Stimulated activated CD4-positive, alpha-beta T cell treated with anti-CD3 and anti-CD28 coated beads, Interleukin-2, amount 100 ng/mL, for 48 hours (primary cell): ENCODE results near the gene ZBTB20.

Experiments
- DNase-seq, 2 donors: peaks; one replicate each; pipeline ENCODE4 v3.0.0-alpha.2; 2020

ZBTB20 gene

DNA sequence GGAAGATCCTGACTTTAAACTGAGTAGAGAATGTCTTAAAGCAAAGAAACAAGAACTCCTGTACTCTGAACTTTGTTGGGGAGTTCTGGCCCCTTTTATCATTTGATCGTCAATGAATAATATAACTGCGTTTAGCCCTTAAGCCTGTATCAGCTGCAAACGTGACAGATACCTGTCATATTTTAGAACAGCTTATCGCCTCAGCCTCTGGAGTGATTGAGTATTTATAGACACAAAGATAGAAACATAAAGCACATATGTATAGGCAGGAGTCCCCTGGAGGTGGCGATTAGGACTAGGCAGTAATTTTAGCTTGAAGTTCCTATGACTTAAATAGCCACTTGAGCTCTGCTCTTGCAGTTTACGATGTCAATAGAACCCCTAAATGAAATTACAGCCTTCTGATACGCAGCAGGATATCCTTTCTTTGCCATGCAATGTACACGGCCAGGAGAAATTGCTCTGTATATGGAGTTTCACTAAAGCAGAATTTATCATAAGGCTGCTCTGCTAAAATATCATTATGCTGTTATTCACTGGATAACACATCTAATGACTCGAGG is 531.5 kb downstream of the ZBTB20 start:
- DNase-seq = no peak

DNA sequence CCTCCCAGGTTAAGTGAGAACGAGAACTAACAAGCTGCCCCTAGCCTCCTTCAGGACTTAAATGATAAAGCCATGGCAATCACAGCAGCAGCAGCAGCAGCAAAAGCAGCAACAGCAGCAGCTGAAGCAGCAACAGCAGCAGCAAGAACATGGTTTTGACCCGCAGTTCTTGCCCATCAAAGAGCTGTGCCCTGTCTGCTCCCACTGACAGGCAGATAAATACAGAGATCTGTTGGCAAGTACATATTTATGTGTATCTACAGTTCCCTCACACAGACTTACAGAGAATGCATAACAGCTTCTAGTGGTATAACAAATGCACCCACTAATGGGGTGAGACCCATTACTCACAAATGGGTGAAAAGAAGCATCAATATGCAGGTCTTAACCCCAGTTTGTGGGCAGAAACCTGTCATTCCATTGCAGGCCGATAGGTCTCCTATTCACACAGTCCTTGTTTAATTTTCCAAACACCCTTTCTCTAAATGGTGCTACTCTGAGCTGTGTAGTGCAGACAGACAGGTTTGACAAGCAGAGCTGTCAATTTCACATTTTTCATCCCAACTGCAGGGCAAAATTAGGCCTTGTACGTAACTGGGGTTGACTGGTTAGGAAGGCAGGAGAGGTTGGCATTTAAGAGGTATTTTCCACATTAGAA is 537.0 kb downstream of the ZBTB20 start:
- no peak for DNase-seq

DNA sequence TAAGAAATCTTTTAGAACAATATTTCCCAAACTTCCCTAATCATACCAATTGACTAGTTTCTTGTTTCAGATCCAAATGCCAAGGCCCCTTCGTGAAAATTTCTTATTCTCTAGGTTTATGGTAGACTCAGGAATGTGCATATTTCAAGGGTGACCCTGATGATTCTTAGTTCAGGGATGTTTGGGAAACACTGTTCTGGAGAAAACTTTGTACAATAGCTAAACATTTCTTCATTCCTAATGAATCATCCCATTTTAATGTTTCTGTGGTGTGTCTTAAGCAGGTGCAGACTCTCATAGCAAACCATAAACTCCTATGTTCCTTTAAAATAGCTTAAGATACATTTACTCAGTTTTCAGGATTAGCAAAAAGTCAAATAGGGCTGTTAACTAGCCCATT is 538.8 kb downstream of the ZBTB20 start:
- no peak for DNase-seq

DNA sequence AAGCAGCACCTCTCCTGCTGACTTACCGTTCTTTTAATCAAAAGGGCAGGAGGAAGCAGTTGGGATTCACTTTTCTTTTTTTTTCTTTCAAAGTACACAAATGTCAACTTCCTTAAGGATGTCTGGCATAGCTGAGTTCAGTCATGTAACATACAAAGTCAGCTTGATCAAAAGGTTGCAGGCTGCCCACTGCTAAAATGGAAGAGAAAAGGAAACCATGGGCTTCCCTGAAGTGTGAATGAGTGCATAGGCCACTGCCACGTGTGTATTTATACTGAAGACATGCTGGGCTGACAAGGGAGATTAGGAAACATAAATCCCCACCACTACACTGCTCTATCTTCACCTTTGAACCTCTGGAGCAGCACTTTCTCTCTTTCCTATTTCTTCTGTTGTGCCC is 540.8 kb downstream of the ZBTB20 start:
- no peak for DNase-seq

- no peak for DNase-seq
Observed at GRCh38 chr3:114600571-114600970, 546.5 kb downstream of the ZBTB20 start.

DNA sequence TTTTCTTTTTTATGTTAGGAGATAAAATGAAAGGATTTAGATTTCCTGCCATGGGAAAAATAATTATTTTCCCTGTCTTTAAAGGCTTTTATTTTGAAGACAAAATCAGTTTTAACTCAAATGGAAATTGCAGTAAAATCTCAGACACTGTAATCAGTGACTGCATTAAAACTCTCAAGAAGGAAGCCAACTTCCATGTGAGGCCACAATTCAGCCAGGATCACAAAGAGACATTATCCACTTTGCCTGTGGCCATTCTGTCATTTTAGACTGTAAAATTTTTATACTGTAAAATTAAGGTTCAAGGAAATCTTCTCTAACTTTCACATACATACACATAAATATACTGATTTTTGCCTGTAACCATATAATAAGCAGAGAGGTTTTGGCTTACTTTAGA is 549.2 kb downstream of the ZBTB20 start:
- DNase-seq = no peak

- DNase-seq = no peak
Observed at GRCh38 chr3:114597012-114597411, 550.1 kb downstream of the ZBTB20 start.

- DNase-seq = no peak
Observed at GRCh38 chr3:114596147-114596546, 550.9 kb downstream of the ZBTB20 start.

DNA sequence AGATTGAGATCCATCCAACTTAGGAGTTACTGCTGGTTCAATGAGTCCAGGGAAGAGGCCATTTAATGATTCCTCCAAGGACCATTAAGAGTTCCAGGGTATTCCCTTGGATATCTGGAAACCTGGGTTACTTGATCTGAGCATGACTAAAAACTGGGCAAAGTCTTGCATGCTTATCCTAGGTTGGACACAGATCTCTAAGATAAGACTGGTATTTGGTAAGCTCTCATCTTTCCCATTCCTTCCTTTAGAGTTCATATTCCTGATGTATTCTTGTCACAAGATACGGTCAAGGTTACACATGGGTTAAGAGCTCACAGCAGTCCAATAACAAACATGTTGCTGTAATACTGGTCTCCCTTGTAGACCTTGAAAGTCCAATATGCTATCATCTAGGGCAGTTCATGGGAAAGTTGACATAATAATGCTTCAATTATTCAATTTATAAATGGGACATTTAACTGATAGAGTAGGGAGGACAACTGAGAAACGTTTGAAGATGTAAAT is 551.5 kb downstream of the ZBTB20 start:
- no peak for DNase-seq

- no peak for DNase-seq
Observed at GRCh38 chr3:114590309-114591047, 556.6 kb downstream of the ZBTB20 start.

DNA sequence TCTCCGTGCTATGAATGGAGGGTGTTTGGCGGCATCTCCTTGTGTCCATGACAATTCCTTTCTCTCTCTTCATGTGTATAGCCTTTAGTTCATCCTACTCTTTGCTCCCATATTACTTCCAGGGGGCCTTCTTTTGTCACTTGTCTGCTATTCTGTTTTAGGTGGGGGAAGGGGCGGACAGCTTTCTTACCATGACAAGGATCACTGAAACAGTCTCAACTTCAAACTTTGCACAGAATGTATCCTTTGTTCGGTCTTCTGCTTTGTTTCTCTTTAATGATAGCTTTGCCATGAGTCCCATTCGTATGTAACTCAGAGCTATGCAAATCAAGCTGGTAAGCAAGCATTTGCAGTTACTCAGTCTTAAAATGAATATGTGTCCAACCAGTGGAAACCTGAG is 559.1 kb downstream of the ZBTB20 start:
- no peak for DNase-seq

DNA sequence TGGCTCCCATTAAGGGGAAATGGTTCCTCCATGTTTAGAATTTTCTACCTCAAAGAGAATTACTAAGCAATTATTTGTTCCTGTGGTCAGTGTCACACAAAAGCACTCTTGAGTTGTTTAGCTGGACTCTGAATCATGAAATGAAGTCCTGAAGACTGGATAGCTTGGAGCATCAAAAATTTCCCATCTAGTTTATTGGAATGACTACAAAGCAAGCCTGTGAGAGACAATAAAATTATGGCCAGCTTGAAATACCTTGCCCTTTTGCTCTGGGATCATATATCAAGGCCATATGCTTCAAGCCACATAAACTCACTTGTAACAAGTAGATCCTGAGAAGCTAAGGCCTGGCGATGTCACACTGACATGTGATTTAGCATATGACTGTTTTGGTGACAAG is 561.0 kb downstream of the ZBTB20 start:
- DNase-seq = no peak

DNA sequence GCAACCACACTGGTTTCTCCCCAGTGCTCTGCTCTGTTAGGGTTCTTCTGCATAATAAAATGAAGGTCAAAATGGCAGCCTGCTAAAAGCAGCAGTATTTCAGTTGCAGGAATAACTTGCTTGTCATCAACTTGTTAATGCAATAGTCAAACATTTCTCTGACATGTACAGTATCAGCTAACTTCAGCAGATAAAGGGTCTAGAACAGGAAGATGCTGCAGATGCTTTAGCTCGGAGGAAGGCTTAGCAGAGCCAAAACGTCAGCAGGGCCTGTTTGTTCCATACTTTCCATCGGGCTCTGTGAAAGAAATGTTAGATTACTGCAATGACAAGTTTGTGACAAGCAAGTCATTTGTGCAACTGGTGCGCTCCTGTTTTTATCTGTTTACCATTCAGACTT is 561.4 kb downstream of the ZBTB20 start:
- no peak for DNase-seq

GRCh38 chr3:114584734-114585371 is 562.2 kb downstream of the ZBTB20 start:
- no peak for DNase-seq

- DNase-seq = no peak
Observed at GRCh38 chr3:114582929-114583328, 564.2 kb downstream of the ZBTB20 start.

DNA sequence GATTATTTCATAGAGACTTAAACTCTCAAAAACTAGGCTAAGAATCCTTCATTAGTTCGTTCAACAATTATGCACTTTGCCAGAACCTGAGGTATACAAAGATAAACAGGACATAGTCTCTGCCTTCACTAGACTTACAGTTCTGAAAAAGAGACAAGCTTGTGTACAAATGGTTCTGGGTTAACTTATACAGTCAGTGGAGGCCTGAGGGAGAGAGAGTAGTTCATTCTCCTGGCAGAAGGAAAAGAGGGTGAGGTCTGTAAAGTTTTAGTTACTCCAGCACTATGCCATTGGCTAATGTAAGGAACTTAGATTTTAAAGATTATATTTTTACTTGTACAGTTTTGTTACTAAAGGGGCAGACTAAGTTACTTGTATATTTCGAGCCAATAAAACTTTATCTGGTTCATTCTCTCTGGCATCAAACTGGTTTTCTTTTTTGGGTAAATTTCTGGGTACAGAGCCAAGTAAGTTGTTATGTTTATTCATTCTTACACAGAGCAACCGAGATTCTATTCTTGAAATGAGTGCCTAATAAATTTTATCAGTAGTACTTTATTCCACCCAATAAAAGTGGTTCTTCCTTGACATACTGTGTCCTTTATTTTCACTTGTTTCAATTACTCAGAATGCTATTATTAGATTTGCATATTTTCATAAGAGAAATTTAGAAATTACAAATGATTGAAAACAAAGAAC is 574.6 kb downstream of the ZBTB20 start:
- no peak for DNase-seq

- DNase-seq = no peak
Observed at GRCh38 chr3:114571363-114571762, 575.7 kb downstream of the ZBTB20 start.

DNA sequence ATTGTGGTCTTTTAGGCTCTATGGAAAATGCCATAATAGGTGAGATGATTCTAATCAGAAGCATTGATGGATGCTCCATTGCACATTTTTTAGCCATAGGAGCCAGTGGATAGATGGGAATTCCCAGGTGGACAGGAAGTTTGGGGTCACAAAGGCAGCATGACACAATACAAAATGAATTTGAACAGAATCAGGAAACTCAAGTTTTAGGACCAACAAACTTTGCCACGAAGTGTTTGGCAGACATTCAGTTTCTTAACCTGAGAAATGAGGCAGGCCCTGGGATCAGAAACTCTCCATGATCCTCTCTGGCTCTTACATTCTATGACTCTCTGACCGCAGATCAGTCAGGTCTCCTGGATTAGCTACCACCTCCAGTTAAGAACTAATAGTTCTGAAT is 577.9 kb downstream of the ZBTB20 start:
- DNase-seq = no peak

GRCh38 chr3:114567771-114568170 is 579.3 kb downstream of the ZBTB20 start:
- DNase-seq = no peak

DNA sequence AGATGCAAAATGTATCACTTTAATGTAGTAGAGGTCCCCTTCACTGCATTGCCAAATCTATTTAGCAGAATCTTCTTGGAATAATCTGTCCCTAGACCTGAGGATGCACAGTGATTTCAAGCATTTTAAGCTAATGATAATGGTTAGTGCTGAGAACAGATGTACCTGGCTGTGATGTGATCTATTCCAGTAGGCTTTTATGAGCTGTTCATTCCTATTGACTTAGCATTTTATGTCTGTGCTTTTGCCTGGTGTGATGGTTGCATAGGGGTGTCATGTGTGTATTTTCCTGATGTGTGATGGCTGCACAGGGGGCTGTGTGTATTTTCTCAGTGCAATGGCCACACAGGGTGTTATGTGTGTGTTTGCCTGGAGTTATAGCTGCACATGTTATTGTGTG is 580.3 kb downstream of the ZBTB20 start:
- no peak for DNase-seq

GRCh38 chr3:114566162-114566755 is 580.8 kb downstream of the ZBTB20 start:
- DNase-seq = no peak

DNA sequence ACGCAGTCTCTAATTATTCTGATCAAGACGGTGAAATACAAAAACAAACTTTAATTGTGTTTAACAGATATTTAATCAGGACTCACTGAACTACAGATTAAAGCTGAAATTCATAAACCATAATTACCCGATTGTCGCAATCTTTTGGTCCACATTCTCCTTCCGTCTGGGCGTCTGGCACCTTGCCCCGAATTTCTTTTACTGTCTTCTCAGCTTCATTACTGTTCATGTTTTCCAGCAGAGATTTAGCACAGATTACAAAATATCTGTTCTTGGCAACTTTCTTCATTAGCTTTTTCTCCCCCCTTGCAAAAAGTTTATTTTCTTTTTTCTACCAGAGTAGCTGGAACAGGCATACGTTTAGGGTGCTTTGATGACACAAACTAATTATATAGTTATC is 581.9 kb downstream of the ZBTB20 start:
- DNase-seq = no peak

DNA sequence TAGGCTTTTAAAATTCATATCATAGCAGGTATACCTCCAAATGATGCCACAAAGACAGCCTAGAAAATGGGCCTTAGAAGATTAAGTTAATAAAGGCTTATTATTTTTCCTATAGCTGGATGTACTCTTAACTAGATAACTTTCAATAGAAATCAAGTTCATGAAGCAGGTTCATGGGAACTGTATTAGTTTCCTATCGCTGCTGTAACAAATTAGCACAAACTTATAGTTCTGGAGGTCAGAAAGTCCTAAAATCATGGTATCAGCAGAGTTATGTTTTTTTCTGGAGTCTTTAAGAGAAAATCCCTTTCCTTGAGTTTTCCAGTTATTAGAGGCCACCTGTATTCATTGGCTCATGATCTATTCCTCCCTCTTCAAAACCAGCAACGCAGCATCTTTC is 583.4 kb downstream of the ZBTB20 start:
- DNase-seq = no peak
